ENCODE results near the gene IKZF2. TPM values are rescaled to one million over a fixed set of nuclear protein-coding genes. Genes with fewer than 3 reads are reported as not detected.

Gene IKZF2
- total and polyA plus RNA-seq, 9 donors: 0.52 to 7.4 (median 5.0) TPM

GRCh38 chr2:212958133-212958532 lies 193.3 kb downstream of the IKZF2 start:
- Histone ChIP-seq H3K4me1 (ENCODE audit: insufficient read depth) (no peaks in the 10 kb centered on the region), H3K27me3 (no peaks in the 10 kb centered on the region), H3K36me3 (no peaks in the 10 kb centered on the region), H3K4me3 (no peak overlapping the region), H3K9me3 (no peaks in the 10 kb centered on the region), H3K27ac (no peak overlapping the region)
- TF ChIP-seq EP300 (IDR thresholded peaks at IDR 0.05): no peak
- TF ChIP-seq CTCF (IDR thresholded peaks at IDR 0.05): no peak
- TF ChIP-seq POLR2A (IDR thresholded peaks at IDR 0.05): no peak
- intact Hi-C loops (cut with DNase I): no loop called here
- no peak for DNase-seq
- WGBS, 3 donors: 87 to 89% (median 89%) methylated on average over 3 of the region's 3 CpGs

- H3K27ac ChIP-seq: no peak overlapping the region
- H3K9me3 ChIP-seq: no peaks in the 10 kb centered on the region
- no peaks in the 10 kb centered on the region for H3K4me1 ChIP-seq (ENCODE audit: insufficient read depth)
- no peaks in the 10 kb centered on the region for H3K27me3 ChIP-seq
- TF ChIP-seq POLR2A (IDR thresholded peaks at IDR 0.05): no peak
- TF ChIP-seq CTCF (IDR thresholded peaks at IDR 0.05): no peak
- TF ChIP-seq EP300 (IDR thresholded peaks at IDR 0.05): no peak
- intact Hi-C loops (cut with DNase I): no loop called here
- H3K4me3 ChIP-seq: no peak overlapping the region
- H3K36me3 ChIP-seq: no peaks in the 10 kb centered on the region
- no peak for DNase-seq
Observed at GRCh38 chr2:212957624-212958023, 193.8 kb downstream of the IKZF2 start.

- Histone ChIP-seq H3K9me3 (no peaks in the 10 kb centered on the region), H3K27ac (no peak overlapping the region), H3K27me3 (no peaks in the 10 kb centered on the region), H3K36me3 (no peaks in the 10 kb centered on the region), H3K4me3 (no peak overlapping the region), H3K4me1 (ENCODE audit: insufficient read depth) (no peaks in the 10 kb centered on the region)
- TF ChIP-seq POLR2A (IDR thresholded peaks at IDR 0.05) (no peak), EP300 (IDR thresholded peaks at IDR 0.05) (no peak), CTCF (IDR thresholded peaks at IDR 0.05) (no peak)
- WGBS, 3 donors: 17 to 30% (median 20%) methylated on average over 6 of the region's 6 CpGs
- intact Hi-C loops (cut with DNase I): no loop called here
- DNase-seq: no peak
Observed at GRCh38 chr2:212956665-212957607, 194.5 kb downstream of the IKZF2 start.

- Histone ChIP-seq H3K9me3 (no peaks in the 10 kb centered on the region), H3K27ac (no peak overlapping the region), H3K4me3 (no peak overlapping the region), H3K27me3 (no peaks in the 10 kb centered on the region), H3K36me3 (no peaks in the 10 kb centered on the region), H3K4me1 (ENCODE audit: insufficient read depth) (no peaks in the 10 kb centered on the region)
- WGBS, 3 donors: 47 to 87% (median 80%) methylated on average over 3 of the region's 3 CpGs
- TF ChIP-seq CTCF (IDR thresholded peaks at IDR 0.05) (no peak), POLR2A (IDR thresholded peaks at IDR 0.05) (no peak), EP300 (IDR thresholded peaks at IDR 0.05) (no peak)
- intact Hi-C loops (cut with DNase I): no loop called here
- DNase-seq: no peak
Observed at GRCh38 chr2:212953170-212953920, 198.1 kb downstream of the IKZF2 start.

Measured in ovary (tissue), 9 donors.